Neural progenitor cell (in vitro differentiated cells): Measurements from ENCODE around the gene ADA.

ENCODE experiments used
- EZH2 ChIP-seq: fragments of 200-600 bp; sonication (generic); IDR thresholded peaks from 2 replicates; pipeline ENCODE4 v1.6.1; 2017; ENCODE audit warnings: antibody characterized with exemption, mild to moderate bottlenecking, moderate library complexity
- EZH2phosphoT487 ChIP-seq: fragments of 200-600 bp; sonication (generic); IDR thresholded peaks from 2 replicates; pipeline ENCODE4 v1.6.1; 2017; ENCODE audit warnings: antibody characterized with exemption
- TF ChIP-seq, protein P1 (sequence below): fragments of 200-600 bp; sonication (generic); IDR thresholded peaks from 2 replicates; pipeline ENCODE4 v1.5.1; 2017; ENCODE audit warnings: antibody characterized with exemption, mild to moderate bottlenecking

- TF ChIP-seq, protein P1, sequence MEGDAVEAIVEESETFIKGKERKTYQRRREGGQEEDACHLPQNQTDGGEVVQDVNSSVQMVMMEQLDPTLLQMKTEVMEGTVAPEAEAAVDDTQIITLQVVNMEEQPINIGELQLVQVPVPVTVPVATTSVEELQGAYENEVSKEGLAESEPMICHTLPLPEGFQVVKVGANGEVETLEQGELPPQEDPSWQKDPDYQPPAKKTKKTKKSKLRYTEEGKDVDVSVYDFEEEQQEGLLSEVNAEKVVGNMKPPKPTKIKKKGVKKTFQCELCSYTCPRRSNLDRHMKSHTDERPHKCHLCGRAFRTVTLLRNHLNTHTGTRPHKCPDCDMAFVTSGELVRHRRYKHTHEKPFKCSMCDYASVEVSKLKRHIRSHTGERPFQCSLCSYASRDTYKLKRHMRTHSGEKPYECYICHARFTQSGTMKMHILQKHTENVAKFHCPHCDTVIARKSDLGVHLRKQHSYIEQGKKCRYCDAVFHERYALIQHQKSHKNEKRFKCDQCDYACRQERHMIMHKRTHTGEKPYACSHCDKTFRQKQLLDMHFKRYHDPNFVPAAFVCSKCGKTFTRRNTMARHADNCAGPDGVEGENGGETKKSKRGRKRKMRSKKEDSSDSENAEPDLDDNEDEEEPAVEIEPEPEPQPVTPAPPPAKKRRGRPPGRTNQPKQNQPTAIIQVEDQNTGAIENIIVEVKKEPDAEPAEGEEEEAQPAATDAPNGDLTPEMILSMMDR = no peak
- no peak for TF ChIP-seq EZH2phosphoT487
- no peak for TF ChIP-seq EZH2
These were observed 68.3 kb downstream of the ADA start for GRCh38 chr20:44583157-44583556.
